Stimulated activated CD8-positive, alpha-beta memory T cell treated with anti-CD3 and anti-CD28 coated beads, Interleukin-12 subunit alpha, Interleukin-12 subunit beta, amount 100 ng/mL, for 24 hours (primary cell): ENCODE results near the gene NCSTN.

Source experiments
- DNase-seq: peaks from one replicate; pipeline ENCODE4 v3.0.0-alpha.2; 2020; ENCODE audit errors: extremely low read depth

NCSTN gene

GRCh38 chr1:160352555-160352954 is 9.4 kb downstream of the NCSTN start:
- DNase-seq, result no peak

- DNase-seq, result no peak
Measured at GRCh38 chr1:160353223-160353622, 10.0 kb downstream of the NCSTN start.

GRCh38 chr1:160354388-160354985 is 11.3 kb downstream of the NCSTN start:
- DNase-seq, result no peak

- no peak for DNase-seq
Measured at GRCh38 chr1:160357286-160358002, 14.3 kb downstream of the NCSTN start.

GRCh38 chr1:160358073-160358472 is 14.9 kb downstream of the NCSTN start:
- no peak for DNase-seq

- DNase-seq, result no peak
Measured at GRCh38 chr1:160359559-160360226, 16.5 kb downstream of the NCSTN start.

GRCh38 chr1:160360227-160360695 is 17.1 kb downstream of the NCSTN start:
- no peak for DNase-seq

- DNase-seq, result no peak
Measured at GRCh38 chr1:160361199-160361598, 18.0 kb downstream of the NCSTN start.

GRCh38 chr1:160361814-160362167 is 18.6 kb downstream of the NCSTN start:
- DNase-seq, result no peak

GRCh38 chr1:160362168-160362957 is 19.2 kb downstream of the NCSTN start:
- DNase-seq, result no peak

- no peak for DNase-seq
Measured at GRCh38 chr1:160363010-160363409, 19.8 kb downstream of the NCSTN start.

- DNase-seq, result no peak
Measured at GRCh38 chr1:160363951-160364735, 21.0 kb downstream of the NCSTN start.

- DNase-seq, result no peak
Measured at GRCh38 chr1:160365325-160365724, 22.1 kb downstream of the NCSTN start.

- no peak for DNase-seq
Measured at GRCh38 chr1:160366731-160367515, 23.7 kb downstream of the NCSTN start, which contains the start of gene NHLH1. TSS of gene NHLH1 (plus strand) at chr1:160367071. CDS start at chr1:160370732, 3,661 bp downstream.

- DNase-seq, result no peak
Measured at GRCh38 chr1:160367516-160367900, 24.3 kb downstream of the NCSTN start.

- DNase-seq, result no peak
Measured at GRCh38 chr1:160367934-160368923, 25.0 kb downstream of the NCSTN start.

GRCh38 chr1:160369087-160369486 is 25.9 kb downstream of the NCSTN start:
- no peak for DNase-seq

- no peak for DNase-seq
Measured at GRCh38 chr1:160370561-160371345, 27.6 kb downstream of the NCSTN start.

GRCh38 chr1:160371346-160371631 is 28.1 kb downstream of the NCSTN start:
- DNase-seq, result no peak
